ENCODE measurements around the gene APCDD1L. TPM values are rescaled to one million over a fixed set of nuclear protein-coding genes. Genes with fewer than 3 reads are reported as not detected.
"Not testable (repeated sequence)": the region's sequence is repeated elsewhere in the genome, so short reads cannot be mapped to it uniquely, and the experiment has no call there.

APCDD1L gene
- polyA plus RNA-seq, 1 donor, result 5.4 TPM

GRCh38 chr20:58513580-58514285 lies 1.5 kb downstream of the APCDD1L start:
- no peak for DNase-seq

GRCh38 chr20:58512808-58513552 lies 2.2 kb downstream of the APCDD1L start:
- DNase-seq, result no peak

- no peak for DNase-seq
Measured at GRCh38 chr20:58511861-58512260, 3.3 kb downstream of the APCDD1L start.

GRCh38 chr20:58511364-58511763 lies 3.8 kb downstream of the APCDD1L start:
- no peak for DNase-seq

GRCh38 chr20:58510921-58511320 lies 4.3 kb downstream of the APCDD1L start:
- DNase-seq, result no peak

- DNase-seq, result no peak
Measured at GRCh38 chr20:58508762-58509395, 6.3 kb downstream of the APCDD1L start.

GRCh38 chr20:58506999-58507398 lies 8.2 kb downstream of the APCDD1L start:
- not testable (repeated sequence) for DNase-seq

GRCh38 chr20:58504566-58504965 lies 10.6 kb downstream of the APCDD1L start:
- no peak for DNase-seq

GRCh38 chr20:58503668-58504067 lies 11.5 kb downstream of the APCDD1L start:
- DNase-seq, result no peak

- no peak for DNase-seq
Measured at GRCh38 chr20:58500256-58500655, 14.9 kb downstream of the APCDD1L start.

- DNase-seq, result no peak
Measured at GRCh38 chr20:58498470-58499068, 16.6 kb downstream of the APCDD1L start.

- no peak for DNase-seq
Measured at GRCh38 chr20:58497724-58498469, 17.3 kb downstream of the APCDD1L start.

- no peak for DNase-seq
Measured at GRCh38 chr20:58497076-58497641, 18.0 kb downstream of the APCDD1L start.

GRCh38 chr20:58496429-58496769 lies 18.8 kb downstream of the APCDD1L start:
- DNase-seq, result no peak

GRCh38 chr20:58495623-58496428 lies 19.4 kb downstream of the APCDD1L start:
- DNase-seq, result no peak

- DNase-seq, result no peak
Measured at GRCh38 chr20:58494923-58495622, 20.1 kb downstream of the APCDD1L start.

GRCh38 chr20:58492795-58493524 lies 22.2 kb downstream of the APCDD1L start:
- no peak for DNase-seq

GRCh38 chr20:58492074-58492718 lies 23.0 kb downstream of the APCDD1L start:
- DNase-seq, result no peak

- DNase-seq, result no peak
Measured at GRCh38 chr20:58486207-58486606, 29.0 kb downstream of the APCDD1L start.
